HEK293 (cell line): ENCODE results near the gene RAB3C.

Experiments
- CTCF ChIA-PET: fragments of 350-600 bp; formaldehyde crosslinking; extraction: SDS; loops from one replicate; lab custom pipeline; 2021; ENCODE audit warnings: antibody characterized with exemption; lab: Yijun Ruan, JAX
- POLR2A ChIA-PET: fragments of 300-600 bp; formaldehyde crosslinking; extraction: SDS; loops from one replicate; lab custom pipeline; 2020; ENCODE audit warnings: antibody characterized with exemption, inconsistent platforms; lab: Yijun Ruan, JAX
- H3K27ac ChIP-seq: fragments of 200-500 bp; sonication (Bioruptor generic); 2 replicates; pipeline ENCODE4 v1.5.1; 2014; ENCODE audit warnings: low read depth, low read length, control low read depth, inconsistent platforms; ENCODE audit errors: extremely low read depth
- H3K36me3 ChIP-seq, 2 experiments: fragments of 200-500 bp in 1 of 2; sonication (Bioruptor generic) in 1 of 2; 1 replicate in 1 of 2; 2 replicates in 1 of 2; pipeline ENCODE4 v1.5.1; 2014 to 2017; ENCODE audit warnings: inconsistent platforms in 2 of 2, low read length in 2 of 2; ENCODE audit not compliant: control insufficient read depth in 2 of 2, insufficient read depth in 1 of 2
- H3K4me1 ChIP-seq: fragments of 200-500 bp; sonication (Bioruptor generic); 2 replicates; pipeline ENCODE4 v1.5.1; 2014; ENCODE audit warnings: mild to moderate bottlenecking, low read length, inconsistent platforms; ENCODE audit not compliant: control insufficient read depth, insufficient read depth
- H3K4me3 ChIP-seq: 2 replicates; pipeline ENCODE4 v1.5.1; 2011; ENCODE audit warnings: low read depth, mild to moderate bottlenecking, control low read depth, low read length, moderate library complexity
- H3K9me3 ChIP-seq: fragments of 200-500 bp; sonication (Bioruptor generic); 2 replicates; pipeline ENCODE4 v1.5.1; 2014; ENCODE audit warnings: low read depth, low read length, inconsistent platforms; ENCODE audit not compliant: control insufficient read depth, insufficient read depth
- GFI1B ChIP-seq: fragments of 450-650 bp; formaldehyde crosslinking; IDR thresholded peaks from 2 replicates; pipeline ENCODE4 v1.5.1; 2016; ENCODE audit warnings: missing biosample characterization, missing genetic modification characterization
- GLI4 ChIP-seq: fragments of 450-650 bp; formaldehyde crosslinking; IDR thresholded peaks from 2 replicates; pipeline ENCODE4 v1.5.1; 2016; ENCODE audit warnings: missing biosample characterization, missing genetic modification characterization
- KLF1 ChIP-seq: fragments of 450-650 bp; formaldehyde crosslinking; IDR thresholded peaks from 2 replicates; pipeline ENCODE4 v1.5.1; 2016; ENCODE audit warnings: missing biosample characterization, missing genetic modification characterization
- KLF10 ChIP-seq: fragments of 450-650 bp; IDR thresholded peaks from 2 replicates; pipeline ENCODE4 v1.5.1; 2018; ENCODE audit warnings: missing biosample characterization, mild to moderate bottlenecking, missing genetic modification characterization
- PRDM6 ChIP-seq: fragments of 450-650 bp; formaldehyde crosslinking; IDR thresholded peaks from 2 replicates; pipeline ENCODE4 v1.5.1; 2017; ENCODE audit warnings: missing biosample characterization, missing genetic modification characterization
- SCRT1 ChIP-seq: fragments of 450-650 bp; formaldehyde crosslinking; IDR thresholded peaks from 2 replicates; pipeline ENCODE4 v1.5.1; 2016; ENCODE audit warnings: missing biosample characterization, missing genetic modification characterization, borderline replicate concordance
- SP2 ChIP-seq: fragments of 450-650 bp; formaldehyde crosslinking; IDR thresholded peaks from 2 replicates; pipeline ENCODE4 v1.5.1; 2016; ENCODE audit warnings: missing biosample characterization, missing genetic modification characterization
- ZBTB8A ChIP-seq: fragments of 450-650 bp; formaldehyde crosslinking; IDR thresholded peaks from 2 replicates; pipeline ENCODE4 v1.5.1; 2016; ENCODE audit warnings: missing biosample characterization, missing genetic modification characterization
- ZFP41 ChIP-seq: fragments of 450-650 bp; formaldehyde crosslinking; IDR thresholded peaks from 2 replicates; pipeline ENCODE4 v1.5.1; 2016; ENCODE audit warnings: missing biosample characterization, missing genetic modification characterization, borderline replicate concordance
- ZNF16 ChIP-seq: fragments of 450-650 bp; formaldehyde crosslinking; IDR thresholded peaks from 2 replicates; pipeline ENCODE4 v1.5.1; 2016; ENCODE audit warnings: low read depth, missing biosample characterization, missing genetic modification characterization
- ZNF19 ChIP-seq: fragments of 450-650 bp; formaldehyde crosslinking; IDR thresholded peaks from 2 replicates; pipeline ENCODE4; 2016; ENCODE audit warnings: missing biosample characterization, missing genetic modification characterization, low read depth
- ZNF311 ChIP-seq: fragments of 450-650 bp; formaldehyde crosslinking; IDR thresholded peaks from 2 replicates; pipeline ENCODE4 v1.5.1; 2017; ENCODE audit warnings: missing biosample characterization, missing genetic modification characterization, borderline replicate concordance
- ZNF404 ChIP-seq: fragments of 450-650 bp; formaldehyde crosslinking; IDR thresholded peaks from 2 replicates; pipeline ENCODE4 v1.5.1; 2017; ENCODE audit warnings: missing biosample characterization, missing genetic modification characterization
- ZNF426 ChIP-seq: fragments of 450-650 bp; formaldehyde crosslinking; IDR thresholded peaks from 2 replicates; pipeline ENCODE4 v1.5.1; 2017; ENCODE audit warnings: missing biosample characterization, missing genetic modification characterization, mild to moderate bottlenecking, inconsistent platforms, moderate library complexity
- ZNF501 ChIP-seq: fragments of 450-650 bp; formaldehyde crosslinking; IDR thresholded peaks from 2 replicates; pipeline ENCODE4 v1.5.1; 2016; ENCODE audit warnings: missing biosample characterization, missing genetic modification characterization
- ZNF658 ChIP-seq: fragments of 450-650 bp; formaldehyde crosslinking; IDR thresholded peaks from 2 replicates; pipeline ENCODE4; 2016; ENCODE audit warnings: missing biosample characterization, missing genetic modification characterization
- ZNF677 ChIP-seq: fragments of 450-650 bp; IDR thresholded peaks from 2 replicates; pipeline ENCODE4 v1.5.0; 2018; ENCODE audit warnings: missing biosample characterization, mild to moderate bottlenecking, missing genetic modification characterization, moderate library complexity
- ZXDB ChIP-seq: fragments of 450-650 bp; formaldehyde crosslinking; IDR thresholded peaks from 2 replicates; pipeline ENCODE4 v1.5.1; 2016; ENCODE audit warnings: missing biosample characterization, missing genetic modification characterization
- TF ChIP-seq, protein P1 (sequence below): fragments of 450-650 bp; formaldehyde crosslinking; IDR thresholded peaks from 2 replicates; pipeline ENCODE4 v1.5.1; 2016; ENCODE audit warnings: missing biosample characterization, missing genetic modification characterization
- TF ChIP-seq, protein P2 (sequence below): fragments of 450-650 bp; formaldehyde crosslinking; IDR thresholded peaks from 2 replicates; pipeline ENCODE4 v1.5.1; 2016; ENCODE audit warnings: missing biosample characterization, missing genetic modification characterization
- TF ChIP-seq, protein P3 (sequence below): fragments of 450-650 bp; formaldehyde crosslinking; IDR thresholded peaks from 2 replicates; pipeline ENCODE4 v1.5.1; 2017; ENCODE audit warnings: missing biosample characterization, missing genetic modification characterization
- TF ChIP-seq, protein P4 (sequence below): fragments of 450-650 bp; formaldehyde crosslinking; conservative IDR thresholded peaks from 2 replicates; pipeline ENCODE4 v1.5.1; 2016; ENCODE audit warnings: low read depth, missing biosample characterization, missing genetic modification characterization

Gene RAB3C

GRCh38 chr5:58890265-58890664, 307.4 kb downstream of the RAB3C start:
- Histone ChIP-seq H3K36me3 (no peaks in the 10 kb centered on the region), H3K4me3 (no peak overlapping the region), H3K27ac (no peak overlapping the region), H3K4me1 (no peaks in the 10 kb centered on the region; the same call in 1 of the 2 replicates), H3K9me3 (no peaks in the 10 kb centered on the region)
- TF ChIP-seq ZNF501 (tag by site-specific recombination) (no peak), ZNF404 (no peak), ZBTB8A (no peak), ZNF19 (tag by site-specific recombination) (no peak), ZNF16 (tag by site-specific recombination) (no peak)
- ChIA-PET POLR2A (no interaction called here), CTCF (interaction anchor here (0.5 to 3.2 kb wide), 9 partner anchors 8 to 298 kb away, joined by 3 to 19 read pairs (median 4); no protein-coding TSS in a partner anchor)

DNA sequence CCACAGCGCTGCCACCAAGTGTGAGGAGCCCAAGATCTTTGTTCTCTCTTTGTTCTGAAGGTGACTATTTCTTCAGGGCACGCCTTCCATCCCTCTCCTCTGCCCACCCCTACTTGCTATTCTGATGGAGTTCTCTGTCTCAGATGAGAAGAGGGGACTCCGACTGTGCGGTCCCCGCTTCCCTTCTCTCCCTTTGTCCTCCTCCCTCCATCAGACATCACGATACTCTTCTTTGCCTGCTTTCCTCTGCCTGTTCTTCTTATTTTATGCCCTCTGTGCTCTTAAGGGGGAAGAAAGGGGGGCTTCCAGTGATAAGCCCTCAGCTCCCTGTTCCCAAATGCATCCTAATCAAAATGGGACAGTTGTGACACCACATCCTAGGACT, 307.8 kb downstream of the RAB3C start:
- H3K36me3 ChIP-seq = no peaks in the 10 kb centered on the region
- H3K4me1 ChIP-seq = no peaks in the 10 kb centered on the region; the same call in 1 of the 2 replicates
- CTCF ChIA-PET = interaction anchor here (0.5 to 5.1 kb wide), 23 partner anchors 8 to 907 kb away, joined by 3 to 38 read pairs (median 5); no protein-coding TSS in a partner anchor
- H3K4me3 ChIP-seq = no peak overlapping the region
- POLR2A ChIA-PET = no interaction called here
- no peak for TF ChIP-seq KLF1 (tag by site-specific recombination)
- TF ChIP-seq SCRT1 (tag by site-specific recombination) = no peak
- TF ChIP-seq, protein P1, sequence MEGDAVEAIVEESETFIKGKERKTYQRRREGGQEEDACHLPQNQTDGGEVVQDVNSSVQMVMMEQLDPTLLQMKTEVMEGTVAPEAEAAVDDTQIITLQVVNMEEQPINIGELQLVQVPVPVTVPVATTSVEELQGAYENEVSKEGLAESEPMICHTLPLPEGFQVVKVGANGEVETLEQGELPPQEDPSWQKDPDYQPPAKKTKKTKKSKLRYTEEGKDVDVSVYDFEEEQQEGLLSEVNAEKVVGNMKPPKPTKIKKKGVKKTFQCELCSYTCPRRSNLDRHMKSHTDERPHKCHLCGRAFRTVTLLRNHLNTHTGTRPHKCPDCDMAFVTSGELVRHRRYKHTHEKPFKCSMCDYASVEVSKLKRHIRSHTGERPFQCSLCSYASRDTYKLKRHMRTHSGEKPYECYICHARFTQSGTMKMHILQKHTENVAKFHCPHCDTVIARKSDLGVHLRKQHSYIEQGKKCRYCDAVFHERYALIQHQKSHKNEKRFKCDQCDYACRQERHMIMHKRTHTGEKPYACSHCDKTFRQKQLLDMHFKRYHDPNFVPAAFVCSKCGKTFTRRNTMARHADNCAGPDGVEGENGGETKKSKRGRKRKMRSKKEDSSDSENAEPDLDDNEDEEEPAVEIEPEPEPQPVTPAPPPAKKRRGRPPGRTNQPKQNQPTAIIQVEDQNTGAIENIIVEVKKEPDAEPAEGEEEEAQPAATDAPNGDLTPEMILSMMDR = no peak
- no peak for TF ChIP-seq ZNF658
- TF ChIP-seq, protein P2, sequence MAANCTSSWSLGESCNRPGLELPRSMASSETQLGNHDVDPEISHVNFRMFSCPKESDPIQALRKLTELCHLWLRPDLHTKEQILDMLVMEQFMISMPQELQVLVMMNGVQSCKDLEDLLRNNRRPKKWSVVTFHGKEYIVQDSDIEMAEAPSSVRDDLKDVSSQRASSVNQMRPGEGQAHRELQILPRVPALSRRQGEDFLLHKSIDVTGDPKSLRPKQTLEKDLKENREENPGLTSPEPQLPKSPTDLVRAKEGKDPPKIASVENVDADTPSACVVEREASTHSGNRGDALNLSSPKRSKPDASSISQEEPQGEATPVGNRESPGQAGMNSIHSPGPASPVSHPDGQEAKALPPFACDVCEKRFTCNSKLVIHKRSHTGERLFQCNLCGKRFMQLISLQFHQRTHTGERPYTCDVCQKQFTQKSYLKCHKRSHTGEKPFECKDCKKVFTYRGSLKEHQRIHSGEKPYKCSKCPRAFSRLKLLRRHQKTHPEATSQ = no peak
- no peak for TF ChIP-seq ZNF677 (tag by site-specific recombination)
- no peak for TF ChIP-seq KLF10 (tag by site-specific recombination)
- TF ChIP-seq ZNF16 (tag by site-specific recombination) = no peak
- no peak for TF ChIP-seq ZXDB
- TF ChIP-seq ZFP41 (tag by site-specific recombination) = no peak
- TF ChIP-seq GFI1B (tag by site-specific recombination) = no peak
- no peak for TF ChIP-seq ZNF426
- no peak for TF ChIP-seq SP2
- no peak for TF ChIP-seq PRDM6 (tag by site-specific recombination)
- no peak for TF ChIP-seq ZNF404
- TF ChIP-seq, protein P3, sequence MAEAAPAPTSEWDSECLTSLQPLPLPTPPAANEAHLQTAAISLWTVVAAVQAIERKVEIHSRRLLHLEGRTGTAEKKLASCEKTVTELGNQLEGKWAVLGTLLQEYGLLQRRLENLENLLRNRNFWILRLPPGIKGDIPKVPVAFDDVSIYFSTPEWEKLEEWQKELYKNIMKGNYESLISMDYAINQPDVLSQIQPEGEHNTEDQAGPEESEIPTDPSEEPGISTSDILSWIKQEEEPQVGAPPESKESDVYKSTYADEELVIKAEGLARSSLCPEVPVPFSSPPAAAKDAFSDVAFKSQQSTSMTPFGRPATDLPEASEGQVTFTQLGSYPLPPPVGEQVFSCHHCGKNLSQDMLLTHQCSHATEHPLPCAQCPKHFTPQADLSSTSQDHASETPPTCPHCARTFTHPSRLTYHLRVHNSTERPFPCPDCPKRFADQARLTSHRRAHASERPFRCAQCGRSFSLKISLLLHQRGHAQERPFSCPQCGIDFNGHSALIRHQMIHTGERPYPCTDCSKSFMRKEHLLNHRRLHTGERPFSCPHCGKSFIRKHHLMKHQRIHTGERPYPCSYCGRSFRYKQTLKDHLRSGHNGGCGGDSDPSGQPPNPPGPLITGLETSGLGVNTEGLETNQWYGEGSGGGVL (tag by site-specific recombination) = no peak
- no peak for TF ChIP-seq GLI4
- no peak for TF ChIP-seq ZNF311 (tag by site-specific recombination)
- TF ChIP-seq, protein P4, sequence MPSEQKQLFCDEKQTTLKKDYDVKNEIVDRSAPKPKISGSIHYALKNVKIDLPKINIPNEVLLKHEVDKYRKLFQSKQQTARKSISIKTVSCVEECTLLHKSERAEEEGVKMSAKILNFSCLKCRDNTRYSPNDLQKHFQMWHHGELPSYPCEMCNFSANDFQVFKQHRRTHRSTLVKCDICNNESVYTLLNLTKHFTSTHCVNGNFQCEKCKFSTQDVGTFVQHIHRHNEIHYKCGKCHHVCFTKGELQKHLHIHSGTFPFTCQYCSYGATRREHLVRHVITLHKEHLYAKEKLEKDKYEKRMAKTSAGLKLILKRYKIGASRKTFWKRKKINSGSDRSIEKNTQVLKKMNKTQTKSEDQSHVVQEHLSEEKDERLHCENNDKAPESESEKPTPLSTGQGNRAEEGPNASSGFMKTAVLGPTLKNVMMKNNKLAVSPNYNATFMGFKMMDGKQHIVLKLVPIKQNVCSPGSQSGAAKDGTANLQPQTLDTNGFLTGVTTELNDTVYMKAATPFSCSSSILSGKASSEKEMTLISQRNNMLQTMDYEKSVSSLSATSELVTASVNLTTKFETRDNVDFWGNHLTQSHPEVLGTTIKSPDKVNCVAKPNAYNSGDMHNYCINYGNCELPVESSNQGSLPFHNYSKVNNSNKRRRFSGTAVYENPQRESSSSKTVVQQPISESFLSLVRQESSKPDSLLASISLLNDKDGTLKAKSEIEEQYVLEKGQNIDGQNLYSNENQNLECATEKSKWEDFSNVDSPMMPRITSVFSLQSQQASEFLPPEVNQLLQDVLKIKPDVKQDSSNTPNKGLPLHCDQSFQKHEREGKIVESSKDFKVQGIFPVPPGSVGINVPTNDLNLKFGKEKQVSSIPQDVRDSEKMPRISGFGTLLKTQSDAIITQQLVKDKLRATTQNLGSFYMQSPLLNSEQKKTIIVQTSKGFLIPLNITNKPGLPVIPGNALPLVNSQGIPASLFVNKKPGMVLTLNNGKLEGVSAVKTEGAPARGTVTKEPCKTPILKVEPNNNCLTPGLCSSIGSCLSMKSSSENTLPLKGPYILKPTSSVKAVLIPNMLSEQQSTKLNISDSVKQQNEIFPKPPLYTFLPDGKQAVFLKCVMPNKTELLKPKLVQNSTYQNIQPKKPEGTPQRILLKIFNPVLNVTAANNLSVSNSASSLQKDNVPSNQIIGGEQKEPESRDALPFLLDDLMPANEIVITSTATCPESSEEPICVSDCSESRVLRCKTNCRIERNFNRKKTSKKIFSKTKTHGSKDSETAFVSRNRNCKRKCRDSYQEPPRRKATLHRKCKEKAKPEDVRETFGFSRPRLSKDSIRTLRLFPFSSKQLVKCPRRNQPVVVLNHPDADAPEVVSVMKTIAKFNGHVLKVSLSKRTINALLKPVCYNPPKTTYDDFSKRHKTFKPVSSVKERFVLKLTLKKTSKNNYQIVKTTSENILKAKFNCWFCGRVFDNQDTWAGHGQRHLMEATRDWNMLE (tag by site-specific recombination) = no peak
- no peaks in the 10 kb centered on the region for H3K9me3 ChIP-seq
- no peak overlapping the region for H3K27ac ChIP-seq
